DND-41 (cell line): ENCODE data around the gene CACNA1E.

Experiments used
- EZH2 ChIP-seq: IDR thresholded peaks from 3 replicates; pipeline ENCODE4 v1.6.1; 2012; ENCODE audit warnings: borderline replicate concordance, low read depth, mild to moderate bottlenecking, moderate library complexity, low read length, inconsistent platforms; ENCODE audit not compliant: severe bottlenecking
- TF ChIP-seq, protein P1 (sequence below): IDR thresholded peaks from 2 replicates; pipeline ENCODE4 v1.5.1; 2012; ENCODE audit warnings: borderline replicate concordance, low read length, moderate library complexity, mild to moderate bottlenecking; ENCODE audit not compliant: poor library complexity, severe bottlenecking; ENCODE audit errors: extremely low read depth

- TF ChIP-seq, protein P1, sequence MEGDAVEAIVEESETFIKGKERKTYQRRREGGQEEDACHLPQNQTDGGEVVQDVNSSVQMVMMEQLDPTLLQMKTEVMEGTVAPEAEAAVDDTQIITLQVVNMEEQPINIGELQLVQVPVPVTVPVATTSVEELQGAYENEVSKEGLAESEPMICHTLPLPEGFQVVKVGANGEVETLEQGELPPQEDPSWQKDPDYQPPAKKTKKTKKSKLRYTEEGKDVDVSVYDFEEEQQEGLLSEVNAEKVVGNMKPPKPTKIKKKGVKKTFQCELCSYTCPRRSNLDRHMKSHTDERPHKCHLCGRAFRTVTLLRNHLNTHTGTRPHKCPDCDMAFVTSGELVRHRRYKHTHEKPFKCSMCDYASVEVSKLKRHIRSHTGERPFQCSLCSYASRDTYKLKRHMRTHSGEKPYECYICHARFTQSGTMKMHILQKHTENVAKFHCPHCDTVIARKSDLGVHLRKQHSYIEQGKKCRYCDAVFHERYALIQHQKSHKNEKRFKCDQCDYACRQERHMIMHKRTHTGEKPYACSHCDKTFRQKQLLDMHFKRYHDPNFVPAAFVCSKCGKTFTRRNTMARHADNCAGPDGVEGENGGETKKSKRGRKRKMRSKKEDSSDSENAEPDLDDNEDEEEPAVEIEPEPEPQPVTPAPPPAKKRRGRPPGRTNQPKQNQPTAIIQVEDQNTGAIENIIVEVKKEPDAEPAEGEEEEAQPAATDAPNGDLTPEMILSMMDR, result no peak
- TF ChIP-seq EZH2, result no peak
Measured at GRCh38 chr1:181445436-181445835, 37.9 kb upstream of the CACNA1E start.
